ENCODE data around the gene LAPTM5. TPM values are rescaled to one million over a fixed set of nuclear protein-coding genes. Genes with fewer than 3 reads are reported as not detected.

LAPTM5 gene
- total RNA-seq, 1 experiment from 2014 or later, result 1.5 TPM

DNA sequence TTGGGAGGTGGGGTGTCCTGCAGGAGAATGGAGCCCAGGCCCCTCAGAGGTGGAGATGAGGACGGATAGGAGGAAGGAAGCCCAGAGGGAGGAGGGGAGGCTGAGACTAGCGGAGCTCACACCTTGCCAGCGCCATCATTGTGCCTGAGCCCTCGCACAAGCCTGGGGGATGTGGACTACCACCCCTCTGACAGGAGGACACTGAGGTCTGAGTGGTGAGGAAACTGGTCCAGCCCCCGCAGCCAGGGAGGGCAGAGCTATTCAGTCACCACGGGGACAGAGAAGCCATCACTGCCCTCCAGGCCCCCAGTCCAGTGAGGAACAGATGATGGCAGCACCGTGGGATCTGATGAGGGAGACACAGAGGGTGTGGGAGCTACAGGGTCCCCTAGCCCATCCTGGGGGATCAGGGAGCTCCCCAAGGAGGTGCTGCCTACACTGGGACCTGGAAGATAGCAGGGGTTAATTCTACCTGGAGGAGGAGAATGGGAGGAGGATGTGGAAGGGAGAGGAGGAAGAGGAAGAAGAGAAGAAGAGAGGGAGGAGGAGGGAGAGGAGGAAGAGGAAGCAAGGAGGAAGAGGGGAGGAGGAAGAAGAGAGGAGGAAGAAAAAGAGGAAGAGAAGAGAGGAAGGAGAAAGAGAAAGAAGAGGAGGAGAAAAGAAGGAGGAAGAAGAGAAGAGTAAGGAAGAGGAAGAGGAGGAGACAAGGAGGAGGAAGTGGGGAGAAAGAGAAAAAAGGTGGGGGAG lies 65.2 kb downstream of the LAPTM5 start:
- Histone ChIP-seq H4K20me1 (ENCODE audit: insufficient read depth) (no peaks in the 10 kb centered on the region), H3K79me2 (ENCODE audit: insufficient read depth, low read length) (no peaks in the 10 kb centered on the region), H3K4me3 (replicated peaks in 1 of 2; ENCODE audit: low read depth in 1 of 2, low read length in 2 of 2) (no peak overlapping the region), H3K9ac (ENCODE audit: low read length) (no peak overlapping the region), H3K27me3 (ENCODE audit: insufficient read depth, low read length) (no peaks in the 10 kb centered on the region), H3K27ac (ENCODE audit: low read depth, low read length) (no peak overlapping the region), H3K4me2 (ENCODE audit: low read length) (no peak overlapping the region), H3K4me1 (ENCODE audit: control insufficient read depth in 1 of 2, insufficient read depth in 2 of 2, low read length in 2 of 2) (peaks cover 0 to 6% of the 10 kb centered on the region in 2 experiments; a peak in 1 of 4 replicates), H3K9me3 (ENCODE audit: control insufficient read depth in 1 of 2, insufficient read depth in 1 of 2, low read depth in 1 of 2, low read length in 2 of 2) (no peaks in the 10 kb centered on the region), H3K9me2 (ENCODE audit: insufficient read depth) (no peaks in the 10 kb centered on the region), H3K36me3 (ENCODE audit: control insufficient read depth in 1 of 2, insufficient read depth in 2 of 2, low read length in 2 of 2) (no peaks in the 10 kb centered on the region), H2AFZ (ENCODE audit: low read depth, low read length, poor library complexity, severe bottlenecking) (no peak overlapping the region)
- ATAC-seq (no peak), DNase-seq (ENCODE audit: low read depth, low spot score) (no peak)
- intact Hi-C loops (cut with micrococcal nuclease), result no loop called here
- CTCF ChIA-PET, result no interaction called here
- POLR2A ChIA-PET, result no interaction called here
- TF ChIP-seq, protein P1, sequence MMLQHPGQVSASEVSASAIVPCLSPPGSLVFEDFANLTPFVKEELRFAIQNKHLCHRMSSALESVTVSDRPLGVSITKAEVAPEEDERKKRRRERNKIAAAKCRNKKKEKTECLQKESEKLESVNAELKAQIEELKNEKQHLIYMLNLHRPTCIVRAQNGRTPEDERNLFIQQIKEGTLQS (IDR thresholded peaks at IDR 0.05), result no peak
- TF ChIP-seq CTCF (IDR thresholded peaks at IDR 0.05 in 2 of 3, conservative IDR thresholded peaks at IDR 0.05 in 1 of 3; ENCODE audit: borderline replicate concordance in 1 of 3, insufficient read depth in 1 of 3, low read depth in 2 of 3, low read length in 2 of 3) (no peak), YY1 (IDR thresholded peaks at IDR 0.05; ENCODE audit: extremely low read depth, insufficient replicate concordance, low read depth, low read length) (no peak), TCF7L2 (IDR thresholded peaks at IDR 0.05; ENCODE audit: borderline replicate concordance, extremely low read depth, insufficient read depth, insufficient read length) (no peak), CEBPB (IDR thresholded peaks at IDR 0.05; ENCODE audit: low read depth) (no peak), EZH2phosphoT487 (IDR thresholded peaks at IDR 0.05; ENCODE audit: borderline replicate concordance) (no peak), POLR2A (IDR thresholded peaks at IDR 0.05; ENCODE audit: borderline replicate concordance, extremely low read depth, insufficient read depth, insufficient read length) (no peak), REST (IDR thresholded peaks at IDR 0.05; ENCODE audit: low read depth) (no peak), CBX3 (IDR thresholded peaks at IDR 0.05; ENCODE audit: low read depth) (no peak), SP1 (IDR thresholded peaks at IDR 0.05; ENCODE audit: low read depth) (no peak), ZNF274 (IDR thresholded peaks at IDR 0.05; ENCODE audit: low read depth, low read length) (no peak), ZFX (IDR thresholded peaks at IDR 0.05) (no peak), JUND (IDR thresholded peaks at IDR 0.05) (no peak)
- TF ChIP-seq, protein P2, sequence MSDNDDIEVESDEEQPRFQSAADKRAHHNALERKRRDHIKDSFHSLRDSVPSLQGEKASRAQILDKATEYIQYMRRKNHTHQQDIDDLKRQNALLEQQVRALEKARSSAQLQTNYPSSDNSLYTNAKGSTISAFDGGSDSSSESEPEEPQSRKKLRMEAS (IDR thresholded peaks at IDR 0.05), result no peak
- no TSS peak for BruUV-seq (replicated peaks)
- RAD21 ChIA-PET (ENCODE audit: low non-redundant PET in 1 of 2, low total read pairs in 2 of 2, uncharacterized antibody in 2 of 2, unreplicated experiment in 2 of 2), result no interaction called here

All from HCT116 (cell line).